IPS-20b (cell line): Measurements from ENCODE around the gene SPINK7.

Source experiments
- H3K27ac ChIP-seq: one replicate; pipeline ENCODE4 v1.5.1; 2013; ENCODE audit warnings: low read length
- H3K27me3 ChIP-seq: 2 replicates; pipeline ENCODE4 v1.6.1; 2013; ENCODE audit warnings: mild to moderate bottlenecking, low read length, inconsistent platforms; ENCODE audit not compliant: insufficient read depth
- H3K36me3 ChIP-seq: 2 replicates; pipeline ENCODE4 v1.6.1; 2013; ENCODE audit warnings: low read depth, mild to moderate bottlenecking, inconsistent platforms, low read length, moderate library complexity; ENCODE audit not compliant: insufficient read depth
- H3K4me1 ChIP-seq: 2 replicates; pipeline ENCODE4 v1.6.1; 2013; ENCODE audit warnings: mild to moderate bottlenecking, control low read depth, inconsistent platforms, low read length, moderate library complexity; ENCODE audit not compliant: insufficient read depth
- H3K4me3 ChIP-seq: 2 replicates; pipeline ENCODE4 v1.5.1; 2013; ENCODE audit warnings: mild to moderate bottlenecking, low read length, inconsistent platforms
- H3K9ac ChIP-seq: 2 replicates; pipeline ENCODE4 v1.6.1; 2013; ENCODE audit warnings: low read depth, mild to moderate bottlenecking, inconsistent platforms, low read length, moderate library complexity
- H3K9me3 ChIP-seq: 2 replicates; pipeline ENCODE4 v1.6.1; 2013; ENCODE audit warnings: mild to moderate bottlenecking, low read depth, low read length, inconsistent platforms; ENCODE audit not compliant: insufficient read depth

SPINK7 gene

DNA sequence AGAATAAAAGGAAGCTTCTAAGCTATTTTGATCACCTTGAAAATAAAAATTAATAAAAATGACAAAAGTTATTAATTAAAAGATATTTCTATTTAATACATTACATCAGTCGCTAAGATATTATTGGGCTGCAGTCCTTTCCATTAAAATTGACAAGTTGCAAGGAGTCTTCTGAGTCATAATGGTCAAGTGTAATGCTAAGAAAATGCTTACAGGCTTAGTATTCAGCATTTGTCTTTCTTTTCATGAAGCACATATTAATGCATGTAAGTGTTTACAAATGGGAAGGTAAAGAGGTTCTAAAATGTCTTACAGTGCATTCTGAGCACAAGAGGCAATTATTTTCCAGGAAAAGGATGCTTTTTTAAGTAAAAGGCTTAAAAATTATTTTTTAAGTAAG is 40.5 kb downstream of the SPINK7 start:
- no peak overlapping the region for H3K4me3 ChIP-seq
- H3K27ac ChIP-seq = no peak overlapping the region
- no peaks in the 10 kb centered on the region for H3K27me3 ChIP-seq
- no peak overlapping the region for H3K9ac ChIP-seq
- no peaks in the 10 kb centered on the region for H3K4me1 ChIP-seq
- H3K9me3 ChIP-seq = no peaks in the 10 kb centered on the region
- no peaks in the 10 kb centered on the region for H3K36me3 ChIP-seq

DNA sequence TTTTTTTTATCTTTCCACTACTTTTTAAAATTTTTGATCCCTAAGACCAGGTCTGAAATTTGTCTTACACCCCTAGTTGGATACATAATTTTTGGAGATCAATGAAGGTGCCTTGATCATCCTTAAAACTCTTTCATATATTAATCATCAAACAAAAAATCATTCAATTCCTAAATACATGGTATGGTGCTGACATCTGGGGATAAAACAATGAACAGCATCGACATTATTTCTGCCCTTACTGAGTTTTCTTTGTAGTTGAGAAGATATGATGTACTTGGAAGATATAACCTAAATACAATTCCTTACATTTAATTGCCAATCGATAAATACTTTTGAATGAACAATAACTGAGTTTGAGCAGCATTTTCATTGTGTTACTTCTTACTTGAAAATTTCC is 41.4 kb downstream of the SPINK7 start:
- H3K36me3 ChIP-seq = no peaks in the 10 kb centered on the region
- no peaks in the 10 kb centered on the region for H3K9me3 ChIP-seq
- no peaks in the 10 kb centered on the region for H3K4me1 ChIP-seq
- H3K4me3 ChIP-seq = no peak overlapping the region
- no peak overlapping the region for H3K27ac ChIP-seq
- no peaks in the 10 kb centered on the region for H3K27me3 ChIP-seq
- no peak overlapping the region for H3K9ac ChIP-seq

DNA sequence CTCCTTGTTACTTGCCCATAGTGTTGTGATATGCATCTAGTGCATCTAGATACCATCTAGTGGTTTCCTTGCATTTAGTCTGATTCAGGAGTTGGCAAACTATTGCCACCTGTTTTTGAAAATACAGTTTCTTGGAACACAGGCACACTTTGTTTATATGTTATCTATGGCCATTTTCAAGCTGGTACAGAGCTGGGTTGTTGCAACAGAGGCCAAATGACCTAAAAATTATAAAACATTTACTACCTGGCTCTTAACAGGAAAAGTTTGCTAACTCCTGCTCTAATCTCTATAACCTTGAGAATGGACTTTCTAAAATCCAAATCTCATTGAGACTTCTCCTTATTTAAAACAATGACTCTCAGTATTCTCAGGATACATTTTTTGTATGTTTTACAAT is 52.1 kb downstream of the SPINK7 start:
- Histone ChIP-seq H3K9me3 (no peaks in the 10 kb centered on the region; the same call in 1 of the 2 replicates), H3K27me3 (no peaks in the 10 kb centered on the region), H3K27ac (no peak overlapping the region), H3K36me3 (no peaks in the 10 kb centered on the region), H3K4me3 (no peak overlapping the region), H3K9ac (no peak overlapping the region), H3K4me1 (no peaks in the 10 kb centered on the region)
